NCI-H446 treated with DMSO at 0.1 percent for 48 hours (cell line): Measurements from ENCODE around the gene KAZN.

Experiments
- DNase-seq: peaks from one replicate; lab custom pipeline; 2025; lab: John Stamatoyannopoulos, UW

Gene KAZN

GRCh38 chr1:14677292-14677971 is 78.9 kb downstream of the KAZN start:
- no peak for DNase-seq

DNA sequence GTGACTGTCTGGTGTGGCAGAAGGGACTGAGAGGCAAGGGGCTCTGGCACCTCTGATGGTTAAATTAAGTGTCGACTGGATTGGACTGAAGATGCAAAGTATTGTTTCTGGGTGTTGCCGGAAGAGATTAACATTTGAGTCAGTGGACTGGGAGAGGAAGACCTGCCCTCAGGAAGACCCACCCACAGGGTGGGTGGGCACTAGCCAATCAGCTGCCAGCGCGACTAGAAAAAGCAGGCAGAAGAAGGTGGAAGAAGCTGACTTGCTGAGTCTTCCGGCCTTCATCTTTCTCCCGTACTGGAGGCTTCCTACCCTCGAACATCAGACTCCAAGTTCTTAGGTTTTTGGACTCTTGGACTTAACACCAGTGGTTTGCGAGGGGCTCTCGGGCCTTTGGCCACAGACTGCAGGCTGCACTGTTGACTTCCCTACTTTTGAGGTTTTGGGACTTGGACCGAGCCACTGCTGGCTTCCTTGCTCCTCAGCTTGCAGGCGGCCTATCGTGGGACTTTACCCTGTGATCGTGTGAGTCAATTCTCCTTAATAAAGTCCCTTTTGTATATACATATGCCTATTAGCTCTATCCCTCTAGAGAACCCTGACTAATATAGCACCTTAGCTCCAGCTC is 79.6 kb downstream of the KAZN start:
- DNase-seq, result no peak

DNA sequence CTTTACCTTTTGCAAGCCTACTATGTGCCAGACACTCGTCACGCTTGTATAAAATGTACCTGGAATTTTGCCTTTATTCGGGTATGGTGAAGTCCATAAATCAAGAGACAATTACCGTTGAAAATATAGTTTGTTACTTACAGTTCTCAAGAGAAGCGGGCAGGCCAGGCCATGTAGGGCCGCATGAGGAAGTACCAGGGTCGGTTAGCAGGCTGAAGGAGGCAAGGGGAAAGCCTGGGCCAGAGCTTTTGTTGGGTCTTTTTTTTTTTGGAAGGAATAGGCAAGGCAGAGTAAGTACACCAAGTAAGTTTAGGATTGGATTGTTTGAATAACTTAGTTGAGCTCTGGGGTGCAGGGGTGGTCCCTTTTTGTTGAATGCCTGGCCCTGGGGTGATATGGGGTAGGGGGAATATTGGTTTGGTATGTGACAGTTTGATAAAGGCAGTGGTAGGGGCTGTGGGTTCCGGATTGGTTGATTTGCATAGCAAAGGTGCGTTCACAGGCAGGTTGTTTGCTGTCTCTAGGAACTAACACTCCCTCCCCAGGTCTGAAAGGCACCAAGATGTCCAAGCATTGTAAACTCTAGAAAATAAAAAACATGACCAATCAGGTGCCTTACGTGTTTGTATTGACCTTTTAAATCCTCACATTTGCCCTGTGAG is 80.7 kb downstream of the KAZN start:
- no peak for DNase-seq

DNA sequence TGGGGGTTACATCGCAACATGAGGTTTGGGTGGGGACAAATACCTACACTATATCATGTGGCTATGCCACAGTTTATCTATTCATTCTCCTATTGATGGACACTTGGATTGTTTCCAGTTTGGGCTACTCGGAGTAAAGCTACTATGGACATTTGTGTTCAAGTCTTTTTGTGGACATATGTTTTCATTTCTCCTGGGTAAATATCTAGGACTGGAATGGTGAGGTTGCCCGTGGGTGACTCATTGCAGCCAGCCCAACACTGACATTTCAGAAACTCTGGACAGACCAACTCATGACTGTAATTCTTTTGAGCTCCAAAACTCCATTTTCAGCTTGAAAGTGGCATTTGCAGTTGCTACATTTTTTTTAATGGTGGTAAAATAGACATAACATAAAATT is 82.7 kb downstream of the KAZN start:
- DNase-seq, result no peak

- no peak for DNase-seq
Observed at GRCh38 chr1:14682941-14683621, 84.6 kb downstream of the KAZN start.

DNA sequence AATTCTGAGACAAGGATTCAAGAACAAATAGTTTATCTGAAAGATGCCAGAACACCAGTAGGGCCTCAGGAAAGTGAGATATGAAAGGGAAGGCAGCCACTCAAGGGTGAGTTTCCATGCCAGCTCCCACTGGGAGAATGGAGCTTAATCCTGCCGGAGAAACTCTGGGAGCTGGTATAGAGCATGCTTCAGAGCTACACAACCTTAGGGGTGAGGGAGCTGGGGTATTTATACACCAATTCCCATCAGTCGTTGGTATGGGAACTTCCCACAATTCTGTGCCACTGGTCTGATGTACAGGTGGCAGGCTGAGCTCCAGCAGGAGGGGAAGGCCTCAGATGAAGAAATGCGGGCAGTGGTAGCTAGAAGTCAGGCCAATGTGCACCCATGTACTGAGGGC is 86.6 kb downstream of the KAZN start:
- DNase-seq, result no peak

DNA sequence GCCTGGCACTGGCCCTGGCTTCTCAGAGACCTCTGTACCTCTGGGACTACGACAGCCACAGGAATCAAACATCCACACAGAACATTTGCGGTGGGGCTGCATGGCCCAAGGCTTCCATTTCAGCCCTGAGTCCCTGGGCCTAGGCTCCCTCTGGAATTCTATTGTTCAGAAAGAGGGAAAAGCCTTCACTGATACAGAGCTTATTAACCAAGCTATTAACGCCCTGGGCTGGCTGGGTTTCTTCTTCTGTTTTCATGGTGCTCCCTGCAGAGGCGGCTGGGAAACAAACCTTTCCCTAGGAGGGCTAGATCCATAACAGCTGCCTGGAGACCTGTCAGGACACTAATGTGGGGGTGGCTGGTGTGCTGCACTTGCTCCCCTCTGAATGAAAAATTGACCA is 88.2 kb downstream of the KAZN start:
- DNase-seq, result no peak

GRCh38 chr1:14687147-14687546 is 88.7 kb downstream of the KAZN start:
- DNase-seq, result no peak

- DNase-seq, result no peak
Observed at GRCh38 chr1:14689996-14690615, 91.6 kb downstream of the KAZN start.

- no peak for DNase-seq
Observed at GRCh38 chr1:14693949-14694348, 95.5 kb downstream of the KAZN start.

GRCh38 chr1:14694589-14694988 is 96.1 kb downstream of the KAZN start:
- no peak for DNase-seq

GRCh38 chr1:14696761-14697160 is 98.3 kb downstream of the KAZN start:
- no peak for DNase-seq

- no peak for DNase-seq
Observed at GRCh38 chr1:14697353-14697752, 98.9 kb downstream of the KAZN start.

DNA sequence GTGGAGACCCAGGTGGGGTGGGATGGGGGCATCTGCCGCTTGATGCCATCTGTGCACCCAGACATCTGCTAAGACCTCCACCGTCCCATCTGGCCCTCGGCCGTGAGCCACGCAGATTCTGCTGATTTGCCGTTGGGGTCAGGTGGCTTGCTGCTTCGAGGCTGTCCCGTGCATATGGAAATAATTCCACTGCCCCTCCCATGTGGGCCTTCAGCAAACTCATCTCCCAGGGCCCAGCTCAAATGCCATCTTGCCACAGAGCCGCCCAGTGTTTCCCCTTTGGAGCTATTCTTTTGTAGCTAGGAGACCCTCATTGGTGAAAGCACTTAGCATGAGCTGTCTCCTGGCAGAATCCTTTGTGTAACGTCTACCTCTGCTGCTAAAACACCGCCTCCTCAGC is 99.8 kb downstream of the KAZN start:
- DNase-seq, result no peak

- DNase-seq, result no peak
Observed at GRCh38 chr1:14699620-14700019, 101.1 kb downstream of the KAZN start.

DNA sequence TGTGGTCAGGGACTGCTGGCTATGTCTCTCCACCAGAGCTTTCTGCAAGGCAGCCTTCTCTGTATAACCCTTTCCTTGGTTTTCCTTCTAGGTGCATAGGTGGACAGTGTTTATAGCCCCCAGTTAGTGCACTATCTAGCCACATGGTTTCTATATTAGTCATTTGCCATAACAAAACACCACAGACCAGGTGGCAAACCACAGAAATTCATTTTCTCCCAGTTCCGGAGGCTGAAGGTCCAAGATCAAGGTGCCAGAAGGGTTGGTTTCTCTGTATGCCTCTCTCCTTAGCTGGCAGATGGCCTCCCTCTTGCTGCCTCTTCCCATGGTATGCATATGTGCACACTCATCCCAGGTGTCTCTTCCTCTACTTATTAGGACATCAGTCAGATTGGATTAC is 106.4 kb downstream of the KAZN start:
- DNase-seq, result no peak

- DNase-seq, result no peak
Observed at GRCh38 chr1:14705824-14706223, 107.3 kb downstream of the KAZN start.

GRCh38 chr1:14706631-14707030 is 108.1 kb downstream of the KAZN start:
- no peak for DNase-seq

- no peak for DNase-seq
Observed at GRCh38 chr1:14707531-14708445, 109.3 kb downstream of the KAZN start.

GRCh38 chr1:14710331-14710730 is 111.8 kb downstream of the KAZN start:
- no peak for DNase-seq

DNA sequence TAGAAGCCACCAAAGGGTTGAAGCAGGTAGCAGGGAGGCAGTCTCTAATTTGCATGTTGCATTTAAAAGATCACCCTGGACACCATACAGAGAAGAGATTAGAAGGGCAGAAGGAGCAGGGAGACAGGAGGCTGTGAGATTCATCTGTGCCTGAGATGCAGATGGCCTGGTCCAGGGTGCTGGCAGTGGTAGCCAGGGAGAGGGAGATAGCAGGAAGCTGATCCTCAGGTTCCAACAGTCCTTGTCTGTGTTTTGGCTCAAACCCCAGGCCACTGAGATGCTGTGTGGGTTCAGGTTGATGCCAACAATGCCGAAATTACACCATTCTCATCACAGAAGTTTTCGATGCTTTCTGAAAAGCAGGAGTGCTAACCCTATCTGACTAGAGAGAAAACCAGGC is 113.7 kb downstream of the KAZN start:
- no peak for DNase-seq
